ENCODE results near the gene RPP38. TPM values are rescaled to one million over a fixed set of nuclear protein-coding genes. Genes with fewer than 3 reads are reported as not detected.

RPP38 gene
- total RNA-seq, 1 donor from 2014 or later: 9.9 TPM

GRCh38 chr10:15122477-15123030 lies 25.4 kb downstream of the RPP38 start:
- intact Hi-C loops (cut with micrococcal nuclease): no loop called here
- Histone ChIP-seq H3K36me3 (peaks cover 83% of the 10 kb centered on the region), H3K4me3 (no peak overlapping the region), H3K27ac (replicated peaks) (no peak overlapping the region), H3K9me3 (replicated peaks) (no peaks in the 10 kb centered on the region), H3K27me3 (ENCODE audit: low read depth) (no peaks in the 10 kb centered on the region), H3K4me1 (no peaks in the 10 kb centered on the region)
- DNase-seq: no peak
- no peak for TF ChIP-seq CTCF (IDR thresholded peaks at IDR 0.05; ENCODE audit: borderline replicate concordance)

- no peak for DNase-seq
- no peaks in the 10 kb centered on the region for H3K27me3 ChIP-seq (ENCODE audit: low read depth)
- H3K4me1 ChIP-seq: no peaks in the 10 kb centered on the region
- no peak overlapping the region for H3K27ac ChIP-seq (replicated peaks)
- H3K36me3 ChIP-seq: peaks cover 82% of the 10 kb centered on the region
- intact Hi-C loops (cut with micrococcal nuclease): no loop called here
- no peaks in the 10 kb centered on the region for H3K9me3 ChIP-seq (replicated peaks)
- no peak overlapping the region for H3K4me3 ChIP-seq
- no peak for TF ChIP-seq CTCF (IDR thresholded peaks at IDR 0.05; ENCODE audit: borderline replicate concordance)
These were observed 26.6 kb downstream of the RPP38 start for GRCh38 chr10:15123749-15124184.

GRCh38 chr10:15124190-15124589 lies 27.0 kb downstream of the RPP38 start:
- intact Hi-C loops (cut with micrococcal nuclease): no loop called here
- H3K9me3 ChIP-seq (replicated peaks): no peaks in the 10 kb centered on the region
- H3K27me3 ChIP-seq (ENCODE audit: low read depth): no peaks in the 10 kb centered on the region
- H3K36me3 ChIP-seq: peaks cover 82% of the 10 kb centered on the region
- no peak overlapping the region for H3K4me3 ChIP-seq
- no peak overlapping the region for H3K27ac ChIP-seq (replicated peaks)
- no peaks in the 10 kb centered on the region for H3K4me1 ChIP-seq
- no peak for DNase-seq
- TF ChIP-seq CTCF (IDR thresholded peaks at IDR 0.05; ENCODE audit: borderline replicate concordance): no peak

GRCh38 chr10:15124908-15125307 lies 27.8 kb downstream of the RPP38 start:
- Histone ChIP-seq H3K4me3 (no peak overlapping the region), H3K36me3 (peaks cover 82% of the 10 kb centered on the region), H3K9me3 (replicated peaks) (no peaks in the 10 kb centered on the region), H3K4me1 (no peaks in the 10 kb centered on the region), H3K27me3 (ENCODE audit: low read depth) (no peaks in the 10 kb centered on the region), H3K27ac (replicated peaks) (no peak overlapping the region)
- DNase-seq: no peak
- no peak for TF ChIP-seq CTCF (IDR thresholded peaks at IDR 0.05; ENCODE audit: borderline replicate concordance)
- intact Hi-C loops (cut with micrococcal nuclease): no loop called here

GRCh38 chr10:15131330-15131729 lies 34.2 kb downstream of the RPP38 start:
- Histone ChIP-seq H3K36me3 (peaks cover 91% of the 10 kb centered on the region), H3K9me3 (replicated peaks) (no peaks in the 10 kb centered on the region), H3K4me3 (no peak overlapping the region), H3K27me3 (ENCODE audit: low read depth) (no peaks in the 10 kb centered on the region), H3K27ac (replicated peaks) (no peak overlapping the region), H3K4me1 (no peaks in the 10 kb centered on the region)
- intact Hi-C loops (cut with micrococcal nuclease): no loop called here
- TF ChIP-seq CTCF (IDR thresholded peaks at IDR 0.05; ENCODE audit: borderline replicate concordance): no peak
- DNase-seq: no peak

Data from left ventricle myocardium inferior (tissue), 1 donor.